GM19023 (cell line): Measurements from ENCODE around the gene MYOM3.
"Not testable (repeated sequence)": the region's sequence is repeated elsewhere in the genome, so short reads cannot be mapped to it uniquely, and the experiment has no call there.

Source experiments
- ATAC-seq: cut with Tn5 transposase; IDR thresholded peaks from one replicate; pipeline ENCODE4 v1.9.1; 2021; ENCODE audit warnings: mild to moderate bottlenecking, moderate library complexity; ENCODE audit not compliant: unreplicated experiment

The MYOM3 gene

DNA sequence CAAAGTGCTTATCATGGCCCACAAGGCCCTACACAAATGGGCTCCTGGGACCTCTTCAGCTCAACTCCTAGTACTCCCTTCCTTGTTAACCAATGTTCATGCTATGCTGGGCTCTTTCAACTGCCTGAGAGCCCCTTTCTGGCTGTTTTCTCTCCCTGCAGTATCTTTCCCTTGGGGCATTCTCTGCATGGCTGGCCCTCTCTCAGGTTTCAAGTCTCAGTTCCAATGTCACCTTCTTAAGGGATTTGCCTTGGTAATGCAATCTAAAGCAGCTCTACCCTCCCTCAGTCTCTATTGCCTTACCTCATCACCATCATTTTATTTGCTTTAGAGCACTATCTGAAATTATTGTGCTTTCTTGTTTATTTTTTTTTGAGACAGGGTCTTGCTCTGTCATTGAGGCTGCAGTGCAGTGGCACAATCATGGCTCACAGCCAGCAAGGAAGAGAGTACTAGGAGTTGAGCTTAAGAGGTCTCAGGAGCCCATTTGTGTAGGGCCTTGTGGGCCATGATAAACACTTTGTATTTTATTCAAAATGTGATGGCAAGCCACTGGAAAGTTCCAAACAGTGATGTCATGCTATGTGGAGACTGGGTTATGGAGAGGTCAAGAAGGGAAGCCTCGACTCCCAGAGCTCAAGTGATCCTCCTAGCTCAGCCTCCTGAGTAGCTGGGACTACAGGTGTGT lies 68.4 kb downstream of the MYOM3 start:
- ATAC-seq = no peak

DNA sequence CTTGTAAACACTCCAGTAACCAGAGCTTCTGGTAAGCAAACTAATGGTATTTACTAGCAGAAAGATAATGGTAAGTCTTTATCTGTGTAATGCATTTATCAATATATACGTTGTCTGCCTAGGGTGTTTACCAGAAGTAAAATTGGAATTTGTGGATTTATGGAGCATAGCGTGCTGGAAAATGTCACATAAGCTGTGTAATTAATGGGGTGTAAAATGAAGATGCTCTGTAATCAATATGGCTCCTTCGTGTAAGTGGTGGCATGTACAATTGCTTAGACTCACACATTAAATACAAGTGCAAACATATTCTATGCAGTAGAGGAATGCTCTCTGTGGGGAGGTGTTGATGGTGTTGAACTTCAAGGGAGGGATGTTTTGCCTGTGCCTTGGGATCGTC lies 69.6 kb downstream of the MYOM3 start:
- no peak for ATAC-seq

DNA sequence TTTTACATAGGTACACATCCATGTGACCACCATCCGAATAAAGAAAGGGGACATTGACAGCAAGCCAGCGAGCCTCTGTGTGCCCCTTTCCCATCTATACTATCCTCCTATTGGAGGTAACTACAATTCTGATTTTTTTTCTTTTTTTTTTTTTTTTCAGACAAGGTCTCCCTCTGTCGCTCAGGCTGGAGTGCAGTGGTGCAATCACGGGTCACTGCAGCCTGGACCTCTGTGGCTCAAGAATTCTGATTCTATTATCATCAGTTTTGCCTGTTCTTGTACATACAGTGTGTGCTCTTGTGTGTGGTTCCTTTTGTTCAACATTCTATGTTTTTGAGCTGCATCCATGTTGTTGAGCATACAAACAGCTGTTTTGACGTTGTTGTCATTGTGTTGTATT lies 75.8 kb downstream of the MYOM3 start:
- ATAC-seq = no peak

DNA sequence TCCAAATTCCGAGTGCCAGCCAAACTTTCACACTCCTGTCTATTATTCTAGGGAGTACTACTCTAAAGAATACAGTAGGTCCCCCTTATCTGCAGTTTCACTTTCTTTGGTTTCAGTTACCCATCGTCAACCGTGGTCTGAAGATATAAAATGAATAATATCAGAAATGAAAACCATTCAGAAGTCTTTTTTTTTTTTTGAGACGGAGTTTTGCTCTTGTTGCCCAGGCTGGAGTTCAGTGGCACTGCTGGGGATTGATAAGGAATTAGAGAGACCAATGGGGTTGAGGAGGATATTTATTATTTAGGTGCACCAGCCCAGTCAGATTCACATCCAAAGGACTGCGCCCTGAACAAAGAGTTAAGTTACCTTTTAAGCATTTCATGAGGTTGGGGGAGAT lies 79.0 kb downstream of the MYOM3 start:
- no peak for ATAC-seq

DNA sequence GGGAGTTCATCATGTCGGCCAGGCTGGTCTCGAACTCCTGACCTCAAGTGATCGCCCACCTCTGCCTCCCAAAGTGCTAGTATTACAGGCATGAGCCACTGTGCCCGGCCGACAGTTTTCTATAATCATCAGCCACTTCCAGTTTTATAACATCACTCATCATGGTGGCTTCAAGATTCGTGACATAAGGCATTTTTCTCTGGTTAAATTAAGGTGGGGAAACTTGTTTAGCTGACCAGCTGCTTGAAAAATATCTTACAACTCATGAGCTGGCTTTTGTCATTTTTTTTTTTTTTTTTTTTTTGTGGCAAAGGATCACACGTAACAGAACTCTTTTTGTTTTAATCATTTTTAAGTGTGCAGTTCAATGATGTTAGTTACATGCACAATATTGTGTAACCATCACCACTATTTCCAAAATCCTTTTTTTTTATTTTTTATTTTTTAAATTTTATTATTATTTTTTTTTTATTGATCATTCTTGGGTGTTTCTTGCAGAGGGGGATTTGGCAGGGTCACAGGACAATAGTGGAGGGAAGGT lies 80.9 kb downstream of the MYOM3 start:
- ATAC-seq = not testable (repeated sequence)

DNA sequence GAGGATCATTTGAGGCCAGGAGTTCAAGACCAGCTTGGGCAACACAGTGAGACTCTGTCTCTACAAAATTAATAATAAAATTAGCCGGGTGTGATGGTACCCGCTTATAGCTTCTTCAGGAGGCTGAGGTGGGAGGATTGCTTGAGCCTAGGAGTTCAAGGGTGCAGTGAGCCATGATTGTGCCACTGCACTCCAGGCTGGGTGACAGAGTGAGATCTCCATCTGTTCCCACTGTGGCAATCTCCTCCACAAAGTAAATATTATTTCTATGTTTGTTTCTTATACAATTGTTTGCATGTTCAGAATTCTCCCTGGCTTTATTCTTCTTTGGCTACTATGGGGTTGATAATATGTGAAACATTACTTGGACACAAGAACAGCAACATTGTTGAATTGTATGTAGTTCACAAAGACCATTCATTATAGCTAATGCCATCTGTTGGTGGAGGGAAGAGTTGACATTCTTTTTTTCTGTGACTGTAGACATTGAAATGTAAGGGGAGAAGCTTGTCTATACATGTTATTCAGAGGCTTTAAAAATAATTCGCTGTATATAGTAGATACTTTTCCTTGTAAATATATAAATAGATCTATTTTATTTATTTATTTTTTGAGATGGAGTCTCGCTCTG lies 84.0 kb downstream of the MYOM3 start:
- no peak for ATAC-seq

DNA sequence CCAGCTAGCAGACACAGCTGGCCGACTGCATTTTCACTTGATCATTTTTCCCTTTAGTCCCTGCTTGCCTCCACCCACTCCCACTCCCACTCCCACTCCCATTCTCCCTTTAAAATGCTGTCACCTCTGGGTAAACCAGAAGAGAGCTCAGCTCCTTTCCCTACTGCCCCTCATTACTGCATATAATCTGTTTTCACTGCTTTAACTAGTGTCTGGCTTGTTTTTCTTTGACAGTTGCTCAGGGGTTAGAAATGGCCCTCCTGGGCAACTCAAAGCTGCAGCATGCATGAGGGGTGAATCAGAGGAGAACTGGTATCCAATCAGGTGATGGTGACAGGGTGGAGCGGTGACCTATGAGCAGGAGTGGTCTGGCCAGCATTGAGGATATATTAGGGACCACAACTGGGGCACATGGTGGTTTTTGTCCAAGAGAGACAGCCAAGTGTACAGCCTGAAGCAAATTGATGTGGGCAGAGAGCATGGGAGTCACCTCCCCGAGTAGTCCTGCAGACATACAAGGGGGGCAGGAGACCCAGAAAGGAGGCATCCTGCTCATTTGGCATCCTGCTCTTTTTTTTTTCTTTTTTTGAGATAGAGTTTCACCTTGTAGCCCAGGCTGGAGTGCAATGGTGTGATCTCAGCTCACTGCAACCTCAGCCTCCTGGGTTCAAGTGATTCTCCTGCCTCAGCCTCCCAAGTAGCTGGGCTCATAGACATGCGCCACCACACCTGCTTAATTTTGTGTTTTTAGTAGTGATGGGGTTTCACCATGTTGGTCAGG lies 89.2 kb downstream of the MYOM3 start:
- no peak for ATAC-seq

DNA sequence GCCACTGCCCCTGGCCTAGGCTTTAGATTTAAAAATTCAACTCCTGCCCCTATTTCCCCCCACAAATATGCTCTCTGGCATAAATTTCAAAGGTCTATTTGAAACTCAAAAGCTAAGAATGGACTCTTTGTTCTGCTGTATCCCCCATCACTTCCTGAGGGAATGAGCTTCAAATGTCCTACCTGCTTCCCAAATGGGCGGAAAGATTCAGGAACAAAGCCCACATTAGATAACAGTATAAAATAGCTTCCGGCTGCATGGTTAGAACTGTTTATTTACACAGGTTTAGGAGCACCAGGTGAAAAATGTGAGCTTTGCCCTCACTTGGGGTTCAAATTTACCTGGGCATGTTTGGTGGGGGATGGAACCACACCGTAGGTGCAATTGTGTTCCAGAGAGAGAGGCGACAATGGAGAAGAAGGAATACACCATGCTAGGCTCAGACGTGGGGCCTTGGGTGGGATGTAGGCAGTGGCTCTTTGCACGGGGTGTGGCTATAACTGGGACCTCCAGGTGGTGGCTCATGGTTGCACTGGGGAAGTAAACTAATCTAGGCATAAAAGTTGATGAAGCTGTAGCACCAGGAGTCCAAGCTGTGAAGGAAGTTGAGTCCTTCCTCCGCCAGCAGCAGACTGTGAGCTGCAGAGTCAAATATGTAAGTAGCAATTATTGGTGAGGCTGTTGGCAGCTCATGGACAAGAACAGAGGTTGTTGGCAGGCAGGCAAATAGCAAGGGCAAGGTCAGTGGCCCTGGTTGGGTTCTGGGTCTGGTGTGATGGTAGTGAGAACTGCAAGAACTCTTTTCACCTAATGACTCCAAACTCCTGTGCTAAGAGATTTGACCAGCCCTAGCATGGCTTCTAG lies 90.3 kb downstream of the MYOM3 start:
- ATAC-seq = no peak

DNA sequence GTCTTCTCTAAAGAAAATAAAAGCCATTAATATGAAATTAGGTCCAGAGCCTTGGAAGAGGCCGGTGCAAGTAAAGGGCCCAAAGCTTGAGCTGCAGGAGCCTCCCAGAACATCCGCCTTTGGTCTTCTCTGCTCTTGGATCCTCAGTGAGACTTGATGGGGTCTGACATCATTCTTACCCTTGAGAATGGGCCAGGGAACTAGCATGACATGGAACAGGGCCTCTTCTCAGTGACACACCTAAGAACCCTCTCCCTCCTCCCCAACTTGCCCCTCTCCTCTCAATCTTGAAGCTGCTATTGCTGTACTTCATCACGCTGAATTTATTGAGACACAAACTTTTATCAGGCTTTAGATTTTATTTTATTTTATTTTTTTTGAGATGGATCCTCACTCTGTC lies 91.5 kb downstream of the MYOM3 start:
- ATAC-seq = no peak

DNA sequence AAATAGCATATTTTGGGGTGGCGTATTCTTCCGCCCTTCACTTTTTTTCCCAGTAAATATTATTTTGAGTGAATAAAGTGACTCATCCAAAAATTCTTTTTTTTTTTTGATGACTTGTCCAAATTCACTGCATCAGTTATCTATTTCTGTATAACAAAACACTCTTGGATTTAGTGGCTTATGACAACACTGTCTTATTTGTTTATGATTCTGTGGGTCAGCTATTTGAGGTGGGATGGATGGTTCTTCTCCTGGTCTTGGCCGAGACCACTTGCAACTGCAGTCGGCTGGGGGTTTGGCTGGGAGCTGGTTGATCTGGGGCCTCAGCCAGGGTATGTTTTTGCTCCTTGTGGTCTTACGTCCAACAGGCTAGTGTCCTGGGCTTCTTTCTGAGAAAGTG lies 91.9 kb downstream of the MYOM3 start:
- no peak for ATAC-seq

DNA sequence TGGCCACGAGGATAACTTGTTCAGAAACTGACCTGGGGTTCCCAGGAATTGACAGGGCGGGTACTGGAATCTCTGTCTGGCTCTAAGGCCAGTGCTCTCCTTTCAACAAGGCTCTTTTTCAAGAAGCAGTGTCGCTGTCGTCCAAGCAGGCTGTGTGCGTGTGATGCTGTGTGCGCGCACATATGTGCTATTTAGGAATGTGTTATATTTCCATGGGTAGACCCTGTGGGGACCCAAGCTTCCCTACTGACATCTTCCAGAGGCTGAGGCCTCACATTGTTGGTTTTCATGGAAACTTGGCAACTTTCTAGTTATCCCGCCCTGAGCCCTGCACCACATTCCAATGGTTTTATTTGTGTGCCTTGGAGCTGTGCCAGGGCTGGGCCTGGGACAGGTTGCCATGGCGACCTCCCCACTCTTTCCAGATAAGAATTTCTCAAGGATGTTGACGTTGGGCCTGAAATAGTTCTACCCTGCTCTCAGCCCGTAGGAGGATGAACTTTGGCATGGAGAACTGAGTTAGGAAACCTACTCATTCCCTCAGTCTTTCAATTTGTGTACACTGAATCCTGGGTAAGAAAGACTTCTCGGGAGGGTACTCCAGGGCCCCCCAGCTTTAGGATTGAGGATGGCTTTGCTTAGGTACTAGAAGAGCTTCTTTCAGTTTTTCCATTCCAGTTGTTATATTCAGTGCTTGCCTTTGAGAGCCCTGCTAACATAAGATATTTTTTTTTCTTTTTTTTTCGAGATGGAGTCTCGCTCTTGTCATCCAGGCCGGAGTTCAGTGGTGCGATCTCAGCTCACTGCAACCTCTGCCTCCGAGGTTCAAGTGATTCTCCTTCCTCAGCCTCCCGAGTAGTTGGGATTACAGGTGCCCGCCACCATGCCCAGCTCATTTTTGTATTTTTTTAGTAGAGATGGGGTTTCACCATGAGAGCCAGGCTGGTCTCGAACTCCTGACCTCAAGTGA lies 93.0 kb downstream of the MYOM3 start:
- ATAC-seq = no peak

DNA sequence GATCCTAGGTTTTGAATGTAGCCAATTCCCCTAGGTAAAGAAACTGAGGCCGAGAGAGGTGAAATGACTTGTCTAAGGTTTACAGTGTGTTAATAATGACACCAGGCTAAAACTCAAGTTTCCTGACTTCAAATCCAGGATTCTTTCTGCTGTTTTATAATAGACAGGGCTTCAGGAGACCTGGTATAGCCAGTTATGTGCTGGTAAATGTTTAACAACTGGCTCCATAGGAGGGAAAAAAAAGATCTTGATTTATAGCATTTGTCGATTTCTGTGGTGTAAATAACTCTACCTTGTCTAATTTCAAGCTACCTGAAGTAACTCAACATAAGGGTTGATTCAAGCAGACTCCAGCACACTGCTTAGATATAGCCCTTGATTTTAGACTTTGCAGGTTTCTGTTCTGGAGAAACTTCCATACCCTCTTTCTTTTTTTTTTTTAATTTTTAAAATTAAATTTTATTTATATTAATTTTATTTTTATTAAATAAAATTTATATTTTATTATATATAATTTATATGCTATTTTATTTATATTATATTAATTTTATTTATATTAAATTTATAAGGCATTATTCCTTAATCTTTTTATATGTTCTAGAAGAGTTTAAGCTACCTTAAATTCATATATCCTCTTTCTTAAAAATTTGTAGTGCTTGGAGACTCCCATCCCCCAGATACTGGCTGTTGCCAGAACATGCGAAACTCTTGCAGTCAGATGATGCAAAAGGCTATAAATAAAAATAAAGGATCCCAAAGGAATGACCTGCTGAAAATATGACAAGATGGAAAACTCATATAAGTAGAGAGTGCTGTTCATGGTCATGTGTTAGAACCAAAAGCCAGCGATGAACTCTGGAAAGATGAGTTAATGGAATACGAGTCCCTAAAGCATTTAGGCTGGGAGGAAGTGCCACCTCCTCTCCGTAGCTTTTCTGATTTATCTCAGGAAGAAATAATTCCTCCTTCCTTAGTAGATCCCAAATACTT lies 96.4 kb downstream of the MYOM3 start:
- ATAC-seq = no peak

DNA sequence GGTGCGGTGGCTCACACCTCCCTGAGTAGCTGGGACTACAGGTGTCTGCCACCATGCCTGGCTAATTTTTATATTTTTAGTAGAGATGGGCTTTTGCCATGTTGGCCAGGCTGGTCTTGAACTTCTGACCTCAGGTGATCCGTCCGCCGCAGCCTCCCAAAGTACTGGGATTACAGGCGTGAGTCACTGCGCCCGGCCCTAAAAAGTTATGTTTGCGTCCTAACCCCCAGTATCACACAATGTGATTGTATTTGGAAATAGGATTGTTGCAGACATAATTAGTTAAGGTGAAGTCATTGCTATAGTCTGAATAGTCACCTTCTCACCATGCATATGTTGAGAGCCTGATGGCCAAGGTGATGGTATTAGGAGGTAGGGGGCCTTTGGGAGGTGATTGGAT lies 99.1 kb downstream of the MYOM3 start:
- not testable (repeated sequence) for ATAC-seq

DNA sequence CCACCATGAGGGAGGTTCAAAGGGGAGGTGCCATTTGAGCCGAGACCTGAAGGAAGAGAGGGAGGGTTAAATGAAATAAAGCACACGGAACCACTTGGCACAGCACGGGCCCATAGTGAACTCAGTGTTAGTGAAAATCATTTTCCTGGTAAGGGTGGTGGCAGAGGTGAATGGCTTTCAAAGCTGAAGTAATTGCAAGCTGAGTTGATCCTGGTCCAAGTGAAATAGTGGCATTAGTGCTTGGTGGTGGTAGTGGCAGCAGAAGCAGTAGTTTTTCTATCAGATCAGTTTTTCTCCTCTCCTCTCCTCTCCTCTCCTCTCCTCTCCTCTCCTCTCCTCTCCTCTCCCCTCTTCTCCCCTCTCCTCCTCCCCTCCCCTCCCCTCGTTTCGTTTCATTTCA lies 101.3 kb downstream of the MYOM3 start:
- no peak for ATAC-seq

DNA sequence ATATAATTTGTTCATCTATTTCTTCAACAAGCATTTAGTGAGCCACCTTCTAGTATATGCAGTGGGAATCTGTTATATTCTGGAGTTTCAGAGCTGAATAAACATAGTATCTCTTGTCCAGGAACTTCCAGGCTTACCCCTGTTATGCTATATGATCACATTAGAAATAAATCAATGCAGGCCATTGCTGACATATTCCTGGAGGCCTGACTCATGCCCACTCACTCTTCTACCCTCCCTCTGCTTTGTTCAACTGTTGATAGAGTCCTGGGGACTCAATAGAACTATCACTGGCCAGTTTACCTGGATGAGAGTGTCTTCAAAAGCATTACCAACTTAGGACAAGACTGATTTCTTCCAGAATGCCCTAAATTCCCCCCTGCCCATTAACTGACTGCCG lies 102.5 kb downstream of the MYOM3 start:
- ATAC-seq = no peak

DNA sequence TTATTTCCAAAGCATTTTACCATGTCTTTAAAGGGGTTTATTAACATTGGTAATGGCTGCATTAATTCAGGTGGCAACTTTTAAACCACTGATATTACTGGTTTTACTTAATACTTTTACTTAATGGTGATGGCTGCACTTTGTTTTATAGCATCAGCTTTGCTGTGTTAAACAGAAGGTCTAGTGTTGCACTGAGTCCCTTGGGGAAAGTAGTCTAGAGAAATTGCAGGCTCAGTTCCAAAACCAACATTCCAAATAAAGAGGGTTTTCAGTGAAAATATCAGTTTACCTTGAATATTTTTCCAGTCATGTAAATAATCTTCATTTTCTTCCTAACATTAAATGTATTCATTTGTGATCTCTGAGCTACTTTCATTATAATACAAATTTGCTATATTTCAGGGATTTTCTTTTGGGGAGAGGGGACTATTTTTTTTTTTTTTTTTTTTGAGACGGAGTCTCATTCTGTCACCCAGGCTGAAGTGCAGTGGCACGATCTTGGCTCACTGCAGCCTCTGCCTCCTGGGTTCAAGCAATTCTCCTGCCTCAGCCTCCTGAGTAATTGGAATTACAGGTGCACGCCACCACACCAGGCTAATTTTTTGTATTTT lies 103.3 kb downstream of the MYOM3 start:
- ATAC-seq = not testable (repeated sequence)

DNA sequence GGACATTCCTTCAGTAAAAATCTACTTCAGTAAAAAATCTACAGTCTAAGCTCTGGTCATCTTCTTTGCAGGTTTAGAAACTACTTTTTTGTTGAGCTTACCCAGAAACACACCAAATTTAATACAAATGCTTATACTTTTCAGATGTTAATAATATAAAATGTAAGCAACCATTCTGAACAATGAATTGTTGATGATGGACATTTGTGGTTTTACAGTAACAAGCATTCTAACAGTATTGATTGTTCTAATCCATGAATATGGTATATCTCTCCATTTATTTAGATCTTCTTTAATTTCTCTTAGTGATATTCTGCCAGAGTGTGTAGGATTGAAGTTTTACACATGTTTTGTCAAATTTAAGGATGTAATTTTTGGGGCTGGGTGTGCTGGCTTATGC lies 104.9 kb downstream of the MYOM3 start:
- ATAC-seq = no peak
